ENCODE data around the gene HNRNPR.

GRCh38 chr1:23288671-23289070, 55.4 kb downstream of the HNRNPR start:
- TF ChIP-seq EZH2 (IDR thresholded peaks at IDR 0.05; ENCODE audit: insufficient read depth, low read length) (no peak), CTCF (IDR thresholded peaks at IDR 0.05; ENCODE audit: insufficient read depth, low read depth, low read length) (no peak)
